GM23338 (cell line): ENCODE data around the gene EXOC2. TPM values are rescaled to one million over a fixed set of nuclear protein-coding genes. Genes with fewer than 3 reads are reported as not detected.

Source experiments
- ATAC-seq: fragments of 200-7000 bp; cut with Tn5 transposase; 3 replicates; pipeline ENCODE4 v1.9.1; 2020
- DNase-seq: peaks from one replicate; pipeline ENCODE4 v3.0.0-alpha.2; 2015; ENCODE audit warnings: low spot score
- H2AFZ ChIP-seq: fragments of 200-600 bp; sonication (generic); 2 replicates; pipeline ENCODE4 v1.8.0; 2016; ENCODE audit warnings: antibody characterized with exemption, mild to moderate bottlenecking, moderate library complexity
- H3F3A ChIP-seq: fragments of 200-600 bp; sonication (generic); replicated peaks from 2 replicates; pipeline ENCODE4 v1.8.0; 2017; ENCODE audit warnings: antibody characterized with exemption, mixed run types, low read depth
- H3K27ac ChIP-seq: fragments of 200-600 bp; sonication (generic); 2 replicates; pipeline ENCODE4 v1.6.1; 2016; ENCODE audit warnings: low read depth
- H3K27me3 ChIP-seq: fragments of 200-600 bp; sonication (generic); 2 replicates; pipeline ENCODE4 v1.8.0; 2016; ENCODE audit warnings: mild to moderate bottlenecking, mixed run types, moderate library complexity; ENCODE audit not compliant: insufficient read depth
- H3K36me3 ChIP-seq: fragments of 200-600 bp; sonication (generic); 2 replicates; pipeline ENCODE4 v1.8.0; 2016; ENCODE audit warnings: mild to moderate bottlenecking; ENCODE audit not compliant: insufficient read depth
- H3K4me1 ChIP-seq: fragments of 200-600 bp; sonication (generic); 2 replicates; pipeline ENCODE4 v1.8.0; 2016; ENCODE audit warnings: mild to moderate bottlenecking, moderate library complexity; ENCODE audit not compliant: insufficient read depth
- H3K4me2 ChIP-seq: fragments of 200-600 bp; sonication (generic); 2 replicates; pipeline ENCODE4 v1.7.1; 2017; ENCODE audit warnings: mixed run types
- H3K4me3 ChIP-seq: fragments of 200-600 bp; sonication (generic); 2 replicates; pipeline ENCODE4 v1.6.1; 2016; ENCODE audit warnings: mixed run types
- H3K79me2 ChIP-seq: fragments of 200-600 bp; sonication (generic); replicated peaks from 2 replicates; pipeline ENCODE4 v1.8.0; 2017; ENCODE audit warnings: mild to moderate bottlenecking; ENCODE audit not compliant: insufficient read depth
- H3K9me2 ChIP-seq: fragments of 200-600 bp; sonication (generic); 2 replicates; pipeline ENCODE4 v1.8.0; 2017; ENCODE audit not compliant: insufficient read depth
- H4K20me1 ChIP-seq: fragments of 200-600 bp; sonication (generic); replicated peaks from 2 replicates; pipeline ENCODE4 v1.8.0; 2017; ENCODE audit warnings: mild to moderate bottlenecking; ENCODE audit not compliant: insufficient read depth
- H3K27ac Mint-ChIP-seq: 2 replicates; pipeline ENCODE4 v1.8.0; 2020; ENCODE audit warnings: inconsistent platforms, mild to moderate bottlenecking, moderate library complexity, mixed read lengths
- H3K27me3 Mint-ChIP-seq: 3 replicates; pipeline ENCODE4 v1.8.0; 2022; ENCODE audit warnings: low read depth, mild to moderate bottlenecking, moderate library complexity, mixed read lengths, inconsistent platforms; ENCODE audit not compliant: insufficient read depth, poor library complexity
- H3K36me3 Mint-ChIP-seq: 3 replicates; pipeline ENCODE4 v1.8.0; 2021; ENCODE audit warnings: low read depth, mild to moderate bottlenecking, inconsistent platforms, moderate library complexity, mixed read lengths
- H3K4me1 Mint-ChIP-seq: 3 replicates; pipeline ENCODE4 v1.8.0; 2020; ENCODE audit warnings: mild to moderate bottlenecking, inconsistent platforms, mixed read lengths
- H3K4me3 Mint-ChIP-seq: 3 replicates; pipeline ENCODE4 v1.8.0; 2021; ENCODE audit warnings: moderate library complexity, mild to moderate bottlenecking, inconsistent platforms, mixed read lengths
- H3K9me3 Mint-ChIP-seq: 3 replicates; pipeline ENCODE4 v1.8.0; 2020; ENCODE audit warnings: moderate library complexity, mild to moderate bottlenecking, inconsistent platforms, mixed read lengths
- ETS1 ChIP-seq: IDR thresholded peaks from 2 replicates; pipeline ENCODE4 v1.6.1; 2016; ENCODE audit warnings: antibody characterized with exemption
- EZH2 ChIP-seq: fragments of 200-600 bp; sonication (generic); IDR thresholded peaks from one replicate; pipeline ENCODE4 v1.8.0; 2017; ENCODE audit warnings: antibody characterized with exemption, mild to moderate bottlenecking, low read depth; ENCODE audit not compliant: unreplicated experiment
- EZH2phosphoT487 ChIP-seq: fragments of 200-600 bp; sonication (generic); IDR thresholded peaks from one replicate; pipeline ENCODE4 v1.8.1; 2018; ENCODE audit warnings: antibody characterized with exemption; ENCODE audit not compliant: unreplicated experiment
- ZNF114 ChIP-seq: fragments of 250-450 bp; sonication (Bioruptor Pico); IDR thresholded peaks from 2 replicates; pipeline ENCODE4 v1.5.0; 2020; ENCODE audit warnings: mild to moderate bottlenecking, moderate library complexity
- polyA plus RNA-seq: library from polyadenylated mRNA; unstranded; fragments of >200 nt; fragmentation: Nextera tagmentation; extraction: Ambion mirVana; gene quantifications from 2 replicates; pipeline ENCODE4 v1.2.1, GENCODE V29; 2016
- total RNA-seq: library from RNA; depleted of rRNA; stranded (reverse); fragments of >200 nt; shearing (Covaris generic); gene quantifications from 2 replicates; pipeline ENCODE4 v1.2.3, GENCODE V29; 2014
- TF ChIP-seq, protein P1 (sequence below): fragments of 250-450 bp; sonication (Bioruptor Pico); IDR thresholded peaks from 2 replicates; pipeline ENCODE4 v1.5.0; 2020; ENCODE audit warnings: mild to moderate bottlenecking, moderate library complexity

The EXOC2 gene
- total and polyA plus RNA-seq, 2 experiments from 2014 or later: 28.7 to 93.6 TPM

DNA sequence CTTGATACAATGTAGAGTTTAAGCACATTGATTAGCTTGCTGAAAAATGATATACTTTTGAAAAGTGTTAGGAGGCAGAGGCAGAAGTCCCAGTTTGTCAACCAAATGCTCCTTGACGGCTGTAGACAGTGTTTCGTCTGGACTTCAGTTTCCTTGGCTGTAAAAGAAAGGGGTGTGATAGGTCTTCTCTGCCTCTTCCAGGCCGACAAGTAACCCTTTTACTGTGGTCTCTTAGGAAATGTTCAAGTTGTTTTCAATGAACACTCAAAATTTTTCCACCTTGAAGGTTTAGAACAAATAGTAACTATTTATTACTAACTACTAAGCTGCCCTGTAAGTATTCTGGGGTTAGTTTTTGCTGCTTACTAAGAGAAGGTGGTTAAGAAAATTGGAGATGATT is 179.0 kb downstream of the EXOC2 start:
- H3K4me1 ChIP-seq: peaks cover 13% of the 10 kb centered on the region
- no peaks in the 10 kb centered on the region for H3K79me2 ChIP-seq
- Mint-ChIP-seq H3K9me3 (peaks cover 9% of the 10 kb centered on the region; the same call in 2 of the 3 replicates), H3K27ac (no peak overlapping the region), H3K4me3 (no peak overlapping the region), H3K36me3 (peaks cover 11% of the 10 kb centered on the region), H3K27me3 (no peaks in the 10 kb centered on the region), H3K4me1 (peaks cover 17% of the 10 kb centered on the region)
- H4K20me1 ChIP-seq: peaks cover 9% of the 10 kb centered on the region; the same call in 1 of the 2 replicates
- no peak overlapping the region for H3K4me3 ChIP-seq
- H3F3A ChIP-seq: no peaks in the 10 kb centered on the region
- no peak overlapping the region for H2AFZ ChIP-seq
- H3K27ac ChIP-seq: no peak overlapping the region
- no peak for DNase-seq
- H3K36me3 ChIP-seq: peaks cover 7% of the 10 kb centered on the region; the same call in 1 of the 2 replicates
- no peak overlapping the region for H3K4me2 ChIP-seq
- H3K9me2 ChIP-seq: no peaks in the 10 kb centered on the region
- TF ChIP-seq EZH2phosphoT487 (no peak), ETS1 (no peak), ZNF114 (CRISPR knock-in tag) (no peak), EZH2 (no peak)
- TF ChIP-seq, protein P1, sequence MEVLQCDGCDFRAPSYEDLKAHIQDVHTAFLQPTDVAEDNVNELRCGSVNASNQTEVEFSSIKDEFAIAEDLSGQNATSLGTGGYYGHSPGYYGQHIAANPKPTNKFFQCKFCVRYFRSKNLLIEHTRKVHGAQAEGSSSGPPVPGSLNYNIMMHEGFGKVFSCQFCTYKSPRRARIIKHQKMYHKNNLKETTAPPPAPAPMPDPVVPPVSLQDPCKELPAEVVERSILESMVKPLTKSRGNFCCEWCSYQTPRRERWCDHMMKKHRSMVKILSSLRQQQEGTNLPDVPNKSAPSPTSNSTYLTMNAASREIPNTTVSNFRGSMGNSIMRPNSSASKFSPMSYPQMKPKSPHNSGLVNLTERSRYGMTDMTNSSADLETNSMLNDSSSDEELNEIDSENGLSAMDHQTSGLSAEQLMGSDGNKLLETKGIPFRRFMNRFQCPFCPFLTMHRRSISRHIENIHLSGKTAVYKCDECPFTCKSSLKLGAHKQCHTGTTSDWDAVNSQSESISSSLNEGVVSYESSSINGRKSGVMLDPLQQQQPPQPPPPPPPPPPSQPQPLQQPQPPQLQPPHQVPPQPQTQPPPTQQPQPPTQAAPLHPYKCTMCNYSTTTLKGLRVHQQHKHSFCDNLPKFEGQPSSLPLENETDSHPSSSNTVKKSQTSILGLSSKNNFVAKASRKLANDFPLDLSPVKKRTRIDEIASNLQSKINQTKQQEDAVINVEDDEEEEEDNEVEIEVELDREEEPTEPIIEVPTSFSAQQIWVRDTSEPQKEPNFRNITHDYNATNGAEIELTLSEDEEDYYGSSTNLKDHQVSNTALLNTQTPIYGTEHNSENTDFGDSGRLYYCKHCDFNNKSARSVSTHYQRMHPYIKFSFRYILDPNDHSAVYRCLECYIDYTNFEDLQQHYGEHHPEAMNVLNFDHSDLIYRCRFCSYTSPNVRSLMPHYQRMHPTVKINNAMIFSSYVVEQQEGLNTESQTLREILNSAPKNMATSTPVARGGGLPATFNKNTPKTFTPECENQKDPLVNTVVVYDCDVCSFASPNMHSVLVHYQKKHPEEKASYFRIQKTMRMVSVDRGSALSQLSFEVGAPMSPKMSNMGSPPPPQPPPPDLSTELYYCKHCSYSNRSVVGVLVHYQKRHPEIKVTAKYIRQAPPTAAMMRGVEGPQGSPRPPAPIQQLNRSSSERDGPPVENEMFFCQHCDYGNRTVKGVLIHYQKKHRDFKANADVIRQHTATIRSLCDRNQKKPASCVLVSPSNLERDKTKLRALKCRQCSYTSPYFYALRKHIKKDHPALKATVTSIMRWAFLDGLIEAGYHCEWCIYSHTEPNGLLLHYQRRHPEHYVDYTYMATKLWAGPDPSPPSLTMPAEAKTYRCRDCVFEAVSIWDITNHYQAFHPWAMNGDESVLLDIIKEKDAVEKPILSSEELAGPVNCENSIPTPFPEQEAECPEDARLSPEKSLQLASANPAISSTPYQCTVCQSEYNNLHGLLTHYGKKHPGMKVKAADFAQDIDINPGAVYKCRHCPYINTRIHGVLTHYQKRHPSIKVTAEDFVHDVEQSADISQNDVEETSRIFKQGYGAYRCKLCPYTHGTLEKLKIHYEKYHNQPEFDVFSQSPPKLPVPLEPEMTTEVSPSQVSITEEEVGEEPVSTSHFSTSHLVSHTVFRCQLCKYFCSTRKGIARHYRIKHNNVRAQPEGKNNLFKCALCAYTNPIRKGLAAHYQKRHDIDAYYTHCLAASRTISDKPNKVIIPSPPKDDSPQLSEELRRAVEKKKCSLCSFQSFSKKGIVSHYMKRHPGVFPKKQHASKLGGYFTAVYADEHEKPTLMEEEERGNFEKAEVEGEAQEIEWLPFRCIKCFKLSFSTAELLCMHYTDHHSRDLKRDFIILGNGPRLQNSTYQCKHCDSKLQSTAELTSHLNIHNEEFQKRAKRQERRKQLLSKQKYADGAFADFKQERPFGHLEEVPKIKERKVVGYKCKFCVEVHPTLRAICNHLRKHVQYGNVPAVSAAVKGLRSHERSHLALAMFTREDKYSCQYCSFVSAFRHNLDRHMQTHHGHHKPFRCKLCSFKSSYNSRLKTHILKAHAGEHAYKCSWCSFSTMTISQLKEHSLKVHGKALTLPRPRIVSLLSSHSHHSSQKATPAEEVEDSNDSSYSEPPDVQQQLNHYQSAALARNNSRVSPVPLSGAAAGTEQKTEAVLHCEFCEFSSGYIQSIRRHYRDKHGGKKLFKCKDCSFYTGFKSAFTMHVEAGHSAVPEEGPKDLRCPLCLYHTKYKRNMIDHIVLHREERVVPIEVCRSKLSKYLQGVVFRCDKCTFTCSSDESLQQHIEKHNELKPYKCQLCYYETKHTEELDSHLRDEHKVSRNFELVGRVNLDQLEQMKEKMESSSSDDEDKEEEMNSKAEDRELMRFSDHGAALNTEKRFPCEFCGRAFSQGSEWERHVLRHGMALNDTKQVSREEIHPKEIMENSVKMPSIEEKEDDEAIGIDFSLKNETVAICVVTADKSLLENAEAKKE (CRISPR knock-in tag): no peak
- ATAC-seq: no peak
- H3K27me3 ChIP-seq: no peaks in the 10 kb centered on the region
